ENCODE results near the gene PLK3.

The PLK3 gene

DNA sequence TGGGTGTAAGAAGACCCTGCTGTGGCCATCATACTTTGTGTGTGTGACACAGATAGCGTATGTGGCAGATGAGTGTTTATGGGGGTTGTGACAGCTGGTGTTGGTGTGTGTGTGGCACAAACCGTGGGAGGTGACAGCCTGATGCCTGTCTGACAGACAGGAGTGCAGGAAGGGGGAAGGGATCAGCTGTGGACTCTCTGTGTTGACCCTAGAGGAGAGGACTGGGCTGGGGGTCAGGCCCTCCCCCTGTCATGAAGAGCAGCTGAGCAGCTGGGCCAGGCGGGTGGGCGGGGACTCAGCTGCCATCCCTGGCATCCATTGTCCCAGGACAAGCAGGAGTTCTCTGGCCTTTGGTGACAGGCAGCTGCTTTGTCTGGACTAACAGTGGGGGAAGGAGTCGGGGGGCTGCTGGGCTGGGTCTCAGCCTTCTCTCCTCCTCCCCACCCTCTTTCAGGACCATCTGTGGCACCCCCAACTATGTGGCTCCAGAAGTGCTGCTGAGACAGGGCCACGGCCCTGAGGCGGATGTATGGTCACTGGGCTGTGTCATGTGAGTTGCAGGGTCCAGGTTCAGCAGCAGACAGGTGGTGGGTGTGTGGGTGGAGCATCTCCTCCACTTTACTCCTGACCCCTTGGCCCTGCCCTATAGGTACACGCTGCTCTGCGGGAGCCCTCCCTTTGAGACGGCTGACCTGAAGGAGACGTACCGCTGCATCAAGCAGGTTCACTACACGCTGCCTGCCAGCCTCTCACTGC lies 2.3 kb downstream of the PLK3 start:
- Histone ChIP-seq H3K9ac (peak overlapping the region; percentile 41), H3K4me1 (peaks cover 66% of the 10 kb centered on the region)

DNA sequence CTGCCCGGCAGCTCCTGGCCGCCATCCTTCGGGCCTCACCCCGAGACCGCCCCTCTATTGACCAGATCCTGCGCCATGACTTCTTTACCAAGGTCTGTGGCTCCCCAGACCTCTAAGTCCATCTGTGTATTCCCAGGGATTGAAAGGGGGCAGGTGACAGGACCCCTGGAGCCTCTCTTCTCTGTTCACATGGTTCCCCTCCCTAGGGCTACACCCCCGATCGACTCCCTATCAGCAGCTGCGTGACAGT lies 2.8 kb downstream of the PLK3 start:
- Histone ChIP-seq H3K4me1 (peaks cover 71% of the 10 kb centered on the region), H3K9ac (no peak overlapping the region), H3K9me3 (no peaks in the 10 kb centered on the region), H3K36me3 (peaks cover 53% of the 10 kb centered on the region), H3K4me2 (peak overlapping the region; percentile 81; the same call in 1 of the 2 replicates), H3K4me3 (no peak overlapping the region), H4K20me1 (no peaks in the 10 kb centered on the region), H3K27ac (no peak overlapping the region), H3K27me3 (no peaks in the 10 kb centered on the region)
- TF ChIP-seq Cebpa-rat (IDR thresholded peaks at IDR 0.05), result no peak

More for the DNA sequence above, 2.3 kb downstream of the PLK3 start:
- peak overlapping the region; percentile 81 for H3K4me2 ChIP-seq
- H3K4me3 ChIP-seq, result peak overlapping the region; percentile 28; the same call in 1 of the 2 replicates
- no peak overlapping the region for H3K27ac ChIP-seq
- TF ChIP-seq Cebpa-rat (IDR thresholded peaks at IDR 0.05), result no peak
- H3K27me3 ChIP-seq, result no peaks in the 10 kb centered on the region
- H3K36me3 ChIP-seq, result peaks cover 53% of the 10 kb centered on the region
- H4K20me1 ChIP-seq, result no peaks in the 10 kb centered on the region
- H3K9me3 ChIP-seq, result no peaks in the 10 kb centered on the region

DNA sequence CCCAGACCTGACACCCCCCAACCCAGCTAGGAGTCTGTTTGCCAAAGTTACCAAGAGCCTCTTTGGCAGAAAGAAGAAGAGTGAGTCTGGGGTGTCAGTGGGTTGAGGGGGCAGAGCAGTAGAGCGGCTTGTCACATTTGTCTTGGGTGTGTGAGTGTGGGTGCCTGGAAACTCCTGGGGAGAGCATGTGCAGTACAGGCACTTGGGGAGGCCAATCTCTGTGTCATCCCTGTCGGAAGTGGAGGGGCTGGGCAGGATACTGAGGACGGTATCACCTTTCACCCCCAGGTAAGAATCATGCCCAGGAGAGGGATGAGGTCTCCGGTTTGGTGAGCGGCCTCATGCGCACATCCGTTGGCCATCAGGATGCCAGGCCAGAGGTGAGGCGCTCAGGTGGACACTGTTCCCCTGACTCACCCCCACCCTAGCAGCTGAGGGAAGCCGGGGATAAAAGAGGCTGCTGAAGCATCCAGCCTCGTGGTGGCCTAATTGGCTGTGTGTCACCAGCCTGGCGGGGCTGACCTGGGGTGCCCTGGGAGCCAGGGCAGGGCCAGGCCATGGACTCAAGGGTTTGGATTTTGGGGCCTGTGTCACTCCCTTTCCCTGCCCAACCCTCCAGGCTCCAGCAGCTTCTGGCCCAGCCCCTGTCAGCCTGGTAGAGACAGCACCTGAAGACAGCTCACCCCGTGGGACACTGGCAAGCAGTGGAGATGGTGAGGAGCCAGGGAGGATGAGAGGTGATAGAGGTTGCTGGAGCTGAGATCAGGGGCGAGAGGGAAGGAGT lies 3.3 kb downstream of the PLK3 start:
- H3K4me1 ChIP-seq, result peaks cover 72% of the 10 kb centered on the region
- no peak overlapping the region for H3K4me3 ChIP-seq
- H3K4me2 ChIP-seq, result no peak overlapping the region
- no peaks in the 10 kb centered on the region for H3K27me3 ChIP-seq
- H4K20me1 ChIP-seq, result no peaks in the 10 kb centered on the region
- H3K27ac ChIP-seq, result peak overlapping the region; percentile 18; the same call in 1 of the 2 replicates
- H3K9me3 ChIP-seq, result no peaks in the 10 kb centered on the region
- TF ChIP-seq Cebpa-rat (IDR thresholded peaks at IDR 0.05), result no peak
- peaks cover 53% of the 10 kb centered on the region for H3K36me3 ChIP-seq
- H3K9ac ChIP-seq, result 0 out of 2 replicates have a peak overlapping the region, but pooled peaks have one; percentile 16

DNA sequence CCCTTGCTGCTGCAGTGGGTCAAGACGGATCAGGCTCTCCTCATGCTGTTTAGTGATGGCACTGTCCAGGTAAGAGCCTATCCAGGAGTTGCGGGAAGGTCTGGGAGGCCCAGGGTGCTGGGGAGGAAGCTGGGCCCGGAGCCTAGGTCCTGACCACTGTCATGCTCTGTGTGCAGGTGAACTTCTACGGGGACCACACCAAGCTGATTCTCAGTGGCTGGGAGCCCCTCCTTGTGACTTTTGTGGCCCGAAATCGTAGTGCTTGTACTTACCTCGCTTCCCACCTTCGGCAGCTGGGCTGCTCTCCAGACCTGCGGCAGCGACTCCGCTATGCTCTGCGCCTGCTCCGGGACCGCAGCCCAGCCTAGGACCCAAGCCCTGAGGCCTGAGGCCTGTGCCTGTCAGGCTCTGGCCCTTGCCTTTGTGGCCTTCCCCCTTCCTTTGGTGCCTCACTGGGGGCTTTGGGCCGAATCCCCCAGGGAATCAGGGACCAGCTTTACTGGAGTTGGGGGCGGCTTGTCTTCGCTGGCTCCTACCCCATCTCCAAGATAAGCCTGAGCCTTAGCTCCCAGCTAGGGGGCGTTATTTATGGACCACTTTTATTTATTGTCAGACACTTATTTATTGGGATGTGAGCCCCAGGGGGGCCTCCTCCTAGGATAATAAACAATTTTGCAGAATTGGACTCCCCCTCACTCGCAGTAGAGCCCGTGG lies 5.3 kb downstream of the PLK3 start:
- no peak overlapping the region for H3K9ac ChIP-seq

DNA sequence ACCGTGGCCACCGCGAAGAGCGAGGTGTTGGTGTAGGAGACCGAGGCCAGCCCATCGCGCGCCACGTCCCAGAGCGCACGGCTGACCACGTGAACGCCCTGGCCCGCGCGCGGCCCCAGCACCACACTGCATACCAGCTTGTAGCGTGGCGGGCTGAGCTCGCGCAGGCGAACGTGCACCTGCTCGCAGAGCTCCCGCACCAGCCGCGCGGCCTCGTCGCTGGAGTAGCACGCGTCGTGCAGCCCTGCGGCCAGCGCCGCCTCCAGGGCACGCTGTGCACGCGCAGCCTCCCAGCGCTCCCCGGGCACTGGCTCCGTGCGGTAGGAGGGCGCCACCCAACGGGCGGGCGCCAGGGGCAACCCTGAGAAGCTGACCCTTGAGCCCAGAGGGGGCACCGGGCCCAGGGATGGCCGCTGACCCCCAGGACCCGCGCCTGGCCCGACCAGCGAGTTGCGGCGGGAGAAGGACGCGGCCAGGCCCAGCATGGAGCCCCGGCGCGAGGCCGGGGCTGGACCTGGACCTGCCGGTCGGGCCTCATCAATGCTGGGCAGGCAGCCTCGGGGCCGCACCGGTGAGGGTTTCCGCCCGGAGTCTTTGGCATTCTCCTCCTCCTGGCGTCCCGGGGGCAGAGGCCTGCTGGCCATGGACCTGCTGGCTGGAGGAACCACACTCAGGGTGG lies 6.0 kb downstream of the PLK3 start:
- no peaks in the 10 kb centered on the region for H3K9me3 ChIP-seq
- no peaks in the 10 kb centered on the region for H4K20me1 ChIP-seq
- peaks cover 83% of the 10 kb centered on the region for H3K4me1 ChIP-seq
- H3K36me3 ChIP-seq, result peaks cover 53% of the 10 kb centered on the region
- peak overlapping the region; percentile 98 for H3K27ac ChIP-seq
- no peak for TF ChIP-seq Cebpa-rat (IDR thresholded peaks at IDR 0.05)
- peak overlapping the region; percentile 79 for H3K4me2 ChIP-seq
- H3K4me3 ChIP-seq, result no peak overlapping the region
- H3K9ac ChIP-seq, result peak overlapping the region; percentile 78; the same call in 1 of the 2 replicates
- H3K27me3 ChIP-seq, result no peaks in the 10 kb centered on the region

More for the DNA sequence above, 5.3 kb downstream of the PLK3 start:
- Histone ChIP-seq H3K9me3 (no peaks in the 10 kb centered on the region), H3K4me1 (peaks cover 81% of the 10 kb centered on the region), H3K36me3 (peaks cover 53% of the 10 kb centered on the region), H3K4me3 (no peak overlapping the region), H3K27ac (0 out of 2 replicates have a peak overlapping the region, but pooled peaks have one; percentile 30), H4K20me1 (no peaks in the 10 kb centered on the region), H3K4me2 (no peak overlapping the region), H3K27me3 (no peaks in the 10 kb centered on the region)
- no peak for TF ChIP-seq Cebpa-rat (IDR thresholded peaks at IDR 0.05)

DNA sequence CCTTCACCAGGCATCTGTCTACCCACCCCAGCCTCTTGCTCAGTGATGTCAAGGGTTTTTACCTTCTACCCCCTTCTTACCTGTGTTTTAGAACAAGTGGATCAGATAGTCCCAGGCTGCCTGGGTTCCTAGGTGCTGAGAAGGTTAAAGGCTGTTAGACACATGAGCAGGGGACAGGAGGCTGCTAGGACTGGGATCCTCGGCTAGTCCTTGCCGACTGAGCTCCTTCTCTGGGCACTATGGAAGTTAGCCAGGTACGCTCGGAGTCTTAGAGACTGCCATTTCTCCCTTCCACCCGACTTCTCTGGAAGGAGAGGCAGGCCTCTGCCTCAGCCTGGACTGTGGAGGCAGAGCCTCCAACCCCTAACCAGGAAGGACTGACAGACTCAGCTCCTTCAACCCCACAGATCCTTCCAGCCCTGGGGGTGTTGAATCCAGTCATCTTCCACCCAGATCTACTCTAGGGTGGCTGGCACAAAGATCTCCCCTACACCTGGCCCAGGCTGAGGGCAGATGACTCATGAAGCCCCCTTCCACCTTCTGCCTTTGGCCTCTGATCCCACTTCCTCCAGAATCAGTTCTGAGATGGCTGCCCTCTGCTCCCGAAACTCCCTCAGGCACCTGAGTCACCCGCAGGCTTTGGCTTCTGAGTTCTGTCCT lies 6.7 kb downstream of the PLK3 start, which contains the start of gene DYNLT4:
TSS of gene DYNLT4 (minus strand) at position 648 of the 660 bp plus-strand sequence. CDS start 683 bp downstream, outside the sequence.
- no peak for TF ChIP-seq Cebpa-rat (IDR thresholded peaks at IDR 0.05)
- H3K4me1 ChIP-seq, result peaks cover 85% of the 10 kb centered on the region
- peak within 1 kb of the TSS; percentile 78 for H3K9ac ChIP-seq
- H3K4me2 ChIP-seq, result peak within 1 kb of the TSS; percentile 79
- H3K27me3 ChIP-seq, result no peaks in the 10 kb centered on the region
- peak within 1 kb of the TSS; percentile 98 for H3K27ac ChIP-seq
- peak within 1 kb of the TSS; percentile 49 for H3K4me3 ChIP-seq
- H3K36me3 ChIP-seq, result peaks cover 52% of the 10 kb centered on the region
- H3K9me3 ChIP-seq, result no peaks in the 10 kb centered on the region
- H4K20me1 ChIP-seq, result no peaks in the 10 kb centered on the region

DNA sequence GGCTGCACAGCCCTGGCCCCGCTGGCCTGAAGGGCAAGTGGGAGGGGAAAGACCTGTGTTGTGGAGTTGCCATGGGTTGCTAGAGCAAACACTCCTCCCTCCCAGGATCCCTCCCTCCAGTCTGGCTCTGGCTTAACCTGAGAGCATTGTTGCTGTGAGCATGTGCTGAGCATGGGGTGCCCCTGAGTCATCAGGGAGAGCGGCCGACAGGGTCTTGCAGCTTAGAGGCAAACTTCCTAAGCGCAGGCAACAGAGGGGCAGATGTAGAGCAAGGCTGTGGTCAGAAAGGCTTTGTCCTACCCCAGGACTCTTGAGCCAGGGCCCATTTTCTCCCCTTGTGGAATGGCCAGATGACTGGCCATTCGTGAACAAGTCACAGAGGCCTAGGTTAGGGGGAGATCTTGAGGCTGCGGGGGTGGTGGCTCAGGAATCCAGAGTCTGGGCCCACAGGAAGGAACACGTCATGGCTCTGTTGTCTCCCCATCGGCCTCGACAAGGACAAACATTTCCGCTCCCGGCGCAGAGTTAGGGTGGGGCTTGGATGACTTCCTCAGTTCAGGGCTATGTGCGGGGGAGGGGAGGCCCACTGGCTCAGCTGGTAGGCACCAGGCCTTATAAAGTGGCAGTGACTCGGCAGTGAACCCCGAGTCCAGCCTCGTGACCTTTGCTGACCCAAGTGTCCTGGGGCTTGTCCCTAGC lies 7.3 kb downstream of the PLK3 start:
- peaks cover 84% of the 10 kb centered on the region for H3K4me1 ChIP-seq
- peak overlapping the region; percentile 79 for H3K4me2 ChIP-seq
- peak overlapping the region; percentile 78 for H3K9ac ChIP-seq

DNA sequence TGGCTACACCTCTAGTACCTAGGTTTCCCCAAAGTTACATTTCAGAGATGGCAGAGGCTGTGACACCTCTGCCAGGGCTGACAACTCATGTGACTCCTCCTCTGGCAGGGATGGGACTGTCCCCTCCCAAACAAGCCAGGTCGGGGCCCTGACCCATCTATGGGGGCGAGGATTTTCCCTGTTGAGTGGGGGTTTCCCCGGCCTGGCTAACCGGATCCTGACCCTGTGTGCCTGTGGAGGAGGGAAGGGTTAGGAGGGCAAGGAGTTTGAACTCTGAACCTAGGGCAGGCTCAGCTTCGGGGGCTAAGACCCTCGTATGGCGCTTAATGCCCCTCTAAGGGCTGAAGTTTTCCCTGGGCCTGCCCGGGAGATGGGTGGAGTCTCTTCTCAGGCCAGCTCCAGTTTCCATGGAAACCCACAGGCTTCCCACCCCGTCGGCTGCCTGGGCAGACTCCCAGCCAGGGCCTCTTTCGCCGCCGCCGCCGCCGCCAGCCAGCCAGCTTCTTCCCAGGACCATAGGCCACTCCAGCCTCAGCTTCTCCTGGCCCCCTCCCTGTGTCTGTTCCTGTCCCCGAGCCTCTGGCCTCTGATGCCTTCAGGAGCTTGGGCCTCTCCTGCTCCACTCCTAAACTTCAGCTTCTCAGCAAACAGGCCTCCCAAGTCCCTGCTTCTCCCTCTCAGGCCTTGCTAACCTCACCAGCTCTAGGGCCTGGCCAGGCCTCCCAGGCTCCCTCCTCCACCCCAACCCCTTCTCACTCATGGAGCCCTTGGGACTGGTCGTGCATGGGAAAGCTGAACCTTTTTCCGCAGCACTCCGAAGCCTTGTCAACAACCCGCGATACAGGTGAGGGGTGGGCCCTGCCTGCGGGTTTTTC lies 8.1 kb downstream of the PLK3 start, which contains the start of gene BTBD19:
TSS of gene BTBD19 (plus strand) at position 461 of the 875 bp plus-strand sequence. CDS start at position 759, 298 bp downstream.
- peak within 1 kb of the TSS; percentile 49 for H3K4me3 ChIP-seq

More for the DNA sequence above, 7.3 kb downstream of the PLK3 start:
- Histone ChIP-seq H4K20me1 (no peaks in the 10 kb centered on the region), H3K27me3 (no peaks in the 10 kb centered on the region), H3K4me3 (peak overlapping the region; percentile 49), H3K27ac (peak overlapping the region; percentile 98), H3K9me3 (no peaks in the 10 kb centered on the region), H3K36me3 (peaks cover 45% of the 10 kb centered on the region)
- TF ChIP-seq Cebpa-rat (IDR thresholded peaks at IDR 0.05), result no peak

More for the DNA sequence above, 8.1 kb downstream of the PLK3 start, which contains the start of gene BTBD19:
- Histone ChIP-seq H3K4me1 (peaks cover 84% of the 10 kb centered on the region), H3K9me3 (no peaks in the 10 kb centered on the region), H3K9ac (peak within 1 kb of the TSS; percentile 78), H3K27ac (peak within 1 kb of the TSS; percentile 98), H3K36me3 (peaks cover 37% of the 10 kb centered on the region), H3K27me3 (no peaks in the 10 kb centered on the region), H4K20me1 (no peaks in the 10 kb centered on the region), H3K4me2 (peak within 1 kb of the TSS; percentile 79)
- TF ChIP-seq Cebpa-rat (IDR thresholded peaks at IDR 0.05), result no peak

Measured in BLaER1 (cell line).